Endodermal cell (in vitro differentiated cells): ENCODE data around the gene LILRB5. TPM values are rescaled to one million over a fixed set of nuclear protein-coding genes. Genes with fewer than 3 reads are reported as not detected.

Experiments used
- DNase-seq: peaks from one replicate; pipeline ENCODE4 v3.0.0-alpha.2; 2017
- H3K27ac ChIP-seq: 2 replicates; pipeline ENCODE4 v1.5.1; 2013; ENCODE audit warnings: mild to moderate bottlenecking, low read depth, low read length, moderate library complexity
- H3K27me3 ChIP-seq: 2 replicates; pipeline ENCODE4 v1.6.1; 2013; ENCODE audit warnings: mild to moderate bottlenecking, low read length, moderate library complexity; ENCODE audit not compliant: insufficient read depth, control insufficient read depth, poor library complexity, severe bottlenecking
- H3K36me3 ChIP-seq: 2 replicates; pipeline ENCODE4 v1.7.0; 2013; ENCODE audit warnings: mild to moderate bottlenecking, low read length, moderate library complexity; ENCODE audit not compliant: control insufficient read depth, insufficient read depth
- H3K4me1 ChIP-seq: one replicate; pipeline ENCODE4 v1.7.0; 2013; ENCODE audit warnings: low read length; ENCODE audit not compliant: control insufficient read depth, insufficient read depth
- H3K4me3 ChIP-seq: 2 replicates; pipeline ENCODE4 v1.5.1; 2013; ENCODE audit warnings: mild to moderate bottlenecking, low read length, moderate library complexity
- H3K9ac ChIP-seq: 2 replicates; pipeline ENCODE4 v1.6.1; 2013; ENCODE audit warnings: mild to moderate bottlenecking, low read length, moderate library complexity; ENCODE audit not compliant: poor library complexity, severe bottlenecking; ENCODE audit errors: extremely low read depth
- H3K9me3 ChIP-seq: 2 replicates; pipeline ENCODE4 v1.6.1; 2013; ENCODE audit warnings: mild to moderate bottlenecking, low read length, moderate library complexity; ENCODE audit not compliant: control insufficient read depth
- H3K27ac Mint-ChIP-seq: 2 replicates; pipeline ENCODE4 v1.8.0; 2020; ENCODE audit warnings: mixed read lengths
- H3K27me3 Mint-ChIP-seq: 2 replicates; pipeline ENCODE4 v1.8.0; 2021; ENCODE audit warnings: mild to moderate bottlenecking, mixed read lengths; ENCODE audit not compliant: insufficient read depth
- H3K36me3 Mint-ChIP-seq: 2 replicates; pipeline ENCODE4 v1.8.0; 2020; ENCODE audit warnings: low read depth, mixed read lengths
- H3K4me1 Mint-ChIP-seq: 2 replicates; pipeline ENCODE4 v1.8.0; 2020; ENCODE audit warnings: mixed read lengths
- H3K4me3 Mint-ChIP-seq: 2 replicates; pipeline ENCODE4 v1.8.0; 2020; ENCODE audit warnings: mild to moderate bottlenecking, moderate library complexity, mixed read lengths
- H3K9me3 Mint-ChIP-seq: 2 replicates; pipeline ENCODE4 v1.8.0; 2020; ENCODE audit warnings: mild to moderate bottlenecking, mixed read lengths
- CTCF ChIP-seq: fragments of 200-600 bp; sonication (generic); conservative IDR thresholded peaks from 2 replicates; pipeline ENCODE4 v1.5.0; 2021; ENCODE audit warnings: antibody characterized with exemption, mild to moderate bottlenecking
- WGBS, 2 experiments: methylation state at CpG; one replicate each; pipeline versions ENCODE4 v1.1.5 to v1.1.7; 2013; ENCODE audit warnings: missing lambda C conversion rate in 2 of 2, mixed read lengths in 1 of 2; ENCODE audit not compliant: insufficient coverage in 1 of 2, insufficient read length in 1 of 2; 5-methylcytosine and 5-hydroxymethylcytosine counted together
- total RNA-seq, 2 donors: library from RNA; stranded (reverse); fragmentation: NEBNext Ultra II Directional in 1 of 2; extraction: Animal tissue kit (Norgen Biotek cat#: 25700) in 1 of 2; gene quantifications; 2 replicates in 1 of 2; 3 replicates in 1 of 2; pipeline ENCODE4 v1.2.1, GENCODE V29; 2021

Gene LILRB5
- total RNA-seq, 2 donors from 2014 or later = not detected

GRCh38 chr19:54271106-54271505, 14.0 kb upstream of the LILRB5 start:
- H3K36me3 ChIP-seq = no peaks in the 10 kb centered on the region
- H3K9me3 ChIP-seq = no peaks in the 10 kb centered on the region
- DNase-seq = no peak
- H3K4me3 ChIP-seq = no peak overlapping the region
- Mint-ChIP-seq H3K9me3 (no peaks in the 10 kb centered on the region), H3K27me3 (peaks cover 23% of the 10 kb centered on the region), H3K36me3 (no peaks in the 10 kb centered on the region), H3K4me3 (no peak overlapping the region), H3K27ac (no peak overlapping the region), H3K4me1 (no peaks in the 10 kb centered on the region)
- H3K27me3 ChIP-seq = peaks cover 22% of the 10 kb centered on the region
- H3K27ac ChIP-seq = no peak overlapping the region
- H3K4me1 ChIP-seq = no peaks in the 10 kb centered on the region
- no peak for TF ChIP-seq CTCF
- 77 to 94% methylated on average over 4 to 8 of the region's 8 CpGs for WGBS, 2 experiments
- no peak overlapping the region for H3K9ac ChIP-seq

DNA sequence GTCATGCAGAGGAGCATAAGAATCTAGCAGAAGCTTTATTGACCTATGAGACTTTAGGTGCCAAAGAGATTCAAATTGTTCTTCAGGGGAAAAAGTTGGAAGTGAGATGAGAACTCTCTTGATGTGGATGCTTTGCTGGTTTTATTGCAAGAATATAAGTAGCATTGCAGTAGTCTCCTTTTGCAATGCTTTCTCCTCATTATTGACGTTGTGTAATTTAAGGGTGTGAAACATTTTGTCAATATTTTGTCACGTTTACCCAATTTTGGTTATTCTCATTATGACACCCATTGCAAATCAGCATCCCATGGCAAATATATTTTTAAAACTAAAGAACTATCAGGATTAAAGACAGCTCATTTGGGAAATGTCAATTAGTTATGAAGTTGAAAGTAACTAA, 11.9 kb upstream of the LILRB5 start:
- Mint-ChIP-seq H3K27ac (no peak overlapping the region), H3K9me3 (no peaks in the 10 kb centered on the region), H3K27me3 (peaks cover 33% of the 10 kb centered on the region), H3K4me3 (no peak overlapping the region), H3K4me1 (no peaks in the 10 kb centered on the region), H3K36me3 (no peaks in the 10 kb centered on the region)
- H3K27me3 ChIP-seq = peaks cover 22% of the 10 kb centered on the region
- H3K9me3 ChIP-seq = no peaks in the 10 kb centered on the region
- no peak overlapping the region for H3K27ac ChIP-seq
- no peak for TF ChIP-seq CTCF
- H3K36me3 ChIP-seq = no peaks in the 10 kb centered on the region
- no peaks in the 10 kb centered on the region for H3K4me1 ChIP-seq
- WGBS, 2 experiments = 79% methylated on average over 2 of the region's 2 CpGs; no CpG with 5 or more reads in 1 of the 2 experiments
- no peak overlapping the region for H3K9ac ChIP-seq
- no peak overlapping the region for H3K4me3 ChIP-seq
- no peak for DNase-seq

GRCh38 chr19:54266133-54266532, 9.1 kb upstream of the LILRB5 start:
- peaks cover 27% of the 10 kb centered on the region for H3K27me3 Mint-ChIP-seq
- H3K4me1 Mint-ChIP-seq = no peaks in the 10 kb centered on the region
- Histone ChIP-seq H3K9me3 (no peaks in the 10 kb centered on the region), H3K36me3 (no peaks in the 10 kb centered on the region), H3K27me3 (peaks cover 22% of the 10 kb centered on the region), H3K27ac (no peak overlapping the region), H3K9ac (no peak overlapping the region), H3K4me1 (no peaks in the 10 kb centered on the region), H3K4me3 (no peak overlapping the region)
- WGBS, 2 experiments = 10 to 18% methylated on average over 5 to 6 of the region's 6 CpGs
- H3K9me3 Mint-ChIP-seq = no peaks in the 10 kb centered on the region
- H3K27ac Mint-ChIP-seq = no peak overlapping the region
- H3K36me3 Mint-ChIP-seq = no peaks in the 10 kb centered on the region
- TF ChIP-seq CTCF = peak; percentile 94
- no peak overlapping the region for H3K4me3 Mint-ChIP-seq
- peak; percentile 97 for DNase-seq
